Right lung (tissue), 5 donors: Measurements from ENCODE around the gene FAM111B. TPM values are rescaled to one million over a fixed set of nuclear protein-coding genes. Genes with fewer than 3 reads are reported as not detected.
A peak's percentile ranks its signal among the peaks of the same experiment; 100 is the strongest.

ENCODE experiments used
- DNase-seq, 2 donors: peaks; one replicate each; pipeline ENCODE4 v3.0.0-alpha.2; 2013
- polyA plus RNA-seq, 5 donors: library from polyadenylated mRNA; unstranded; fragments of 120-200 nt; gene quantifications; one replicate each; pipeline versions ENCODE4 v1.2.1 to v1.2.3, GENCODE V29; 2013; ENCODE audit warnings: inconsistent platforms in 1 of 5, low replicate concordance in 1 of 5; ENCODE audit not compliant: insufficient read length in 5 of 5, insufficient read depth in 1 of 5

FAM111B gene
- polyA plus RNA-seq, 5 donors, result 9.3 to 26.5 (median 14.5) TPM

- DNase-seq, result no peak
Measured at GRCh38 chr11:59152312-59152951, 45.4 kb downstream of the FAM111B start.

- DNase-seq, result no peak
Measured at GRCh38 chr11:59154610-59155009, 47.6 kb downstream of the FAM111B start.

- DNase-seq, result no peak
Measured at GRCh38 chr11:59157433-59157832, 50.4 kb downstream of the FAM111B start.

- peak; percentile 57 to 75 for DNase-seq
Measured at GRCh38 chr11:59158206-59159068, 51.4 kb downstream of the FAM111B start.

- DNase-seq, result no peak
Measured at GRCh38 chr11:59164028-59164427, 57.0 kb downstream of the FAM111B start.

- peak; percentile 92 for DNase-seq
Measured at GRCh38 chr11:59171508-59172322, 64.7 kb downstream of the FAM111B start, which contains the start of gene DTX4. Gene DTX4, plus strand, starts transcription at chr11:59172132. Its CDS starts 464 bp downstream, at chr11:59172596.

- DNase-seq, result no peak
Measured at GRCh38 chr11:59172345-59173079, 65.5 kb downstream of the FAM111B start.

- DNase-seq, result peak; percentile 38 to 41
Measured at GRCh38 chr11:59173080-59173963, 66.3 kb downstream of the FAM111B start.

GRCh38 chr11:59173964-59174663 is 67.1 kb downstream of the FAM111B start:
- DNase-seq, result peak; percentile 55 to 64

GRCh38 chr11:59174664-59175033 is 67.6 kb downstream of the FAM111B start:
- no peak for DNase-seq

- no peak for DNase-seq
Measured at GRCh38 chr11:59175091-59175501, 68.1 kb downstream of the FAM111B start.

GRCh38 chr11:59176330-59176729 is 69.3 kb downstream of the FAM111B start:
- no peak for DNase-seq

Other genes with a start within 250 kb of the FAM111B start
- 1 to 10 TPM; 2.9 to 5.1 (median 4.7) TPM for gene GLYATL1, start 167.7 kb upstream of the FAM111B start, polyA plus RNA-seq
- under 1 TPM in 3 of 5 donors, not detected in 2; 0.16 to 0.73 (median 0.23) TPM for gene GLYATL1B, start 20.9 kb upstream of the FAM111B start, polyA plus RNA-seq
- gene FAM111A, start 35.6 kb downstream of the FAM111B start, polyA plus RNA-seq, result 100 to 1,000 TPM in 3 of 5 donors, 10 to 100 TPM in 2; 62.1 to 130 (median 101) TPM
- gene DTX4, start 64.9 kb downstream of the FAM111B start, polyA plus RNA-seq, result 10 to 100 TPM; 53.5 to 73.5 (median 69.1) TPM
- gene MPEG1, start 105.7 kb downstream of the FAM111B start, polyA plus RNA-seq, result 10 to 100 TPM; 12.0 to 16.4 (median 14.7) TPM